Left cardiac atrium (tissue), 4 donors: ENCODE results near the gene ADGRG3. TPM values are rescaled to one million over a fixed set of nuclear protein-coding genes. Genes with fewer than 3 reads are reported as not detected.

ENCODE experiments used
- ATAC-seq, 2 donors: fragments of 200-7000 bp; cut with Tn5 transposase; one replicate each; pipeline ENCODE4 v1.9.1; 2020; ENCODE audit warnings: mild to moderate bottlenecking in 2 of 2, moderate library complexity in 2 of 2
- DNase-seq: peaks from one replicate; pipeline ENCODE4 v3.0.0-alpha.2; 2020
- intact Hi-C, 2 donors: fragments of 100-400 bp; cut with DNase I; formaldehyde crosslinking; loops; one replicate each; pipeline versions ENCODE4 v1.14.1 to v1.15.1; 2022 to 2023
- long read RNA-seq: library from polyadenylated mRNA; unstranded; transcript quantifications from one replicate; pipeline ENCODE4 v2.0.0, GENCODE V29; 2021
- total RNA-seq, 2 donors: library from RNA; stranded (reverse); fragmentation: NEBNext Ultra II Directional; extraction: Animal tissue kit (Norgen Biotek cat#: 25700); gene quantifications; one replicate each; pipeline ENCODE4 v1.2.1, GENCODE V29; 2021
- donor health status: DM: no; HTN: yes; CAD: no.
- donor health status: DM: no; HTN: yes; CAD: no; lungs with severe emphysema.
- donor health status: DM: yes; HTN: yes; CAD: no.
- donor health status: Dilated cardiomyopathy.

ADGRG3 gene, protein sequence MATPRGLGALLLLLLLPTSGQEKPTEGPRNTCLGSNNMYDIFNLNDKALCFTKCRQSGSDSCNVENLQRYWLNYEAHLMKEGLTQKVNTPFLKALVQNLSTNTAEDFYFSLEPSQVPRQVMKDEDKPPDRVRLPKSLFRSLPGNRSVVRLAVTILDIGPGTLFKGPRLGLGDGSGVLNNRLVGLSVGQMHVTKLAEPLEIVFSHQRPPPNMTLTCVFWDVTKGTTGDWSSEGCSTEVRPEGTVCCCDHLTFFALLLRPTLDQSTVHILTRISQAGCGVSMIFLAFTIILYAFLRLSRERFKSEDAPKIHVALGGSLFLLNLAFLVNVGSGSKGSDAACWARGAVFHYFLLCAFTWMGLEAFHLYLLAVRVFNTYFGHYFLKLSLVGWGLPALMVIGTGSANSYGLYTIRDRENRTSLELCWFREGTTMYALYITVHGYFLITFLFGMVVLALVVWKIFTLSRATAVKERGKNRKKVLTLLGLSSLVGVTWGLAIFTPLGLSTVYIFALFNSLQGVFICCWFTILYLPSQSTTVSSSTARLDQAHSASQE
- 1 to 10 TPM in 1 of 2 donors, under 1 TPM in 1; 0.97 to 1.1 TPM for total RNA-seq
- long read RNA-seq = 0 reads

DNA sequence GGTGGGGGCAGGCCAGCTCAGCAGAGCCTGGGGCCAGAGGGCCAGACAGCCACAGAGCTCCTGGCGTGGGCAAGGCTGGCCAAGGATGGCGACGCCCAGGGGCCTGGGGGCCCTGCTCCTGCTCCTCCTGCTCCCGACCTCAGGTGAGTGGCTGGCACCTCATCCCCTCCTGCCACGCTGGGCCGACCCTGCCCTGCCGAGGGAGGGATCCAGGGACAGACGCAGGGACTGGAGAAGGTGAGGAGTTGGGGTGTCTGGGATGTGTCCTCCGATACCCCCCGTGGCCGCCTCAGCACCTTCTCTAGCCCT lies at the start of gene ADGRG3:
ADGRG3 (plus strand) TSS at position 44 of the 309 bp plus-strand sequence; CDS start at position 86, 42 bp downstream.
- DNase-seq = no peak
- ATAC-seq = no peak
- intact Hi-C loops = loop anchor here in 1 of 2 donors (10.0 kb wide), 1 partner anchor 47 kb away; no protein-coding TSS in a partner anchor

DNA sequence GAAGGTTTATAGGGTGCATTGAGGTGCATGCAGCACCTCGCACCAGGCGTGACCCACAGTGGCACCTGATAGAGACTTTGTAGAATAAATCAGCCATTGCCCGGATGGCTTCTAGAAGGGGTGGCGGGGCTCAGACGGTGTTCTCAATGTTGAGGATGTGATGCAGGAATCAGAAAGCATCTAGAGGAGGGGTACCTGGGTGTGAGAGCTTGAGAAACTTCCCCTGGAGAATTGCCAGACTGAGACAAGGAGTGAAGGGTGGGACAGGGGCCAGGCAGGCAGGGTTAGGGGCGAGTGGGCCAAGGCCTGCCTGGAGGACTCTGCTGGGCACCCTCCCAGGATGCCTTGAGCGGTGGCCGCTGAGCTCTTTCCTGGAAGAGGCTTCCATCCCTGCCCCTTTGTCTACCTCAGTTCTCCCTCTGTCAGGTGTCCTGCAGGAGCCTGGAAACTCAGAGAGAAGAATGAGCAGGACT lies 48.9 kb upstream of the ADGRG3 start:
- peak; percentile 13 for DNase-seq

DNA sequence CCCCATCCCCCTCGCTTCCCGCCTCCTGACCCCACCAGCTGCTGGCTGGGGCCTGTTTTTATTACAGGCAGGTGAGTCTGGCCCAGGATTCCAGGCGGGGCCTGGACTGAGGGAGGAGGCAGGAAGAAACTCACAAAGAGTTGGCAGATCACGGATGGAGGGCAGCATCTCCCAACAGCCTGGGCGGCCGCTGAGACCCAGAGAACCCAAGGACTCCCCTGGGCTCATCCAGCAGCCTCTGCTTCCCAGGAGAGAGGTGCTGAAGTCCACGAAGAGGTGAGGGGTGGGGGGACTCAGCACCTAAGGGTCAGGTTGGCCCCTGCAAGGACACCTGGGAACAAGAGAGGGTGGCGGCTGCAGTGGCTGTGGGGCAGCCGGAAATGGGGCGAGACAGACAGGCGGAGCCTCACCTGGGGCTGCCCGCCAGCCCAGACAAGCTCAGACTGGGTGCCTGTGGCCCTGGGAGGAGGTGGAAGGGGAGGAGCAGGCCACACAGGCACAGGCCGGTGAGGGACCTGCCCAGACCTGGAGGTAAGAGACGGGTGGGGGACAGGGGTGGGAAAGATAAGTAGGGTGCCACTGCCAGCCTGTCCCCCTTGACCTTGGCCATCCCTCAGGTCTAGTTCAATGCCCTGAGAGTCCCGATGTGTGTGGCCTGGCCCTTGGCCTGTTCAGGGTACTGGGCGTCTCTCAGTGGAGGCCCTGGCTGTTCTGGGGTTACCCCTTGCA lies 48.3 kb upstream of the ADGRG3 start:
- intact Hi-C loops = no loop called here
- ATAC-seq (no peak), DNase-seq (peak; percentile 9)

More for the DNA sequence above, 48.9 kb upstream of the ADGRG3 start:
- intact Hi-C loops = no loop called here
- no peak for ATAC-seq

DNA sequence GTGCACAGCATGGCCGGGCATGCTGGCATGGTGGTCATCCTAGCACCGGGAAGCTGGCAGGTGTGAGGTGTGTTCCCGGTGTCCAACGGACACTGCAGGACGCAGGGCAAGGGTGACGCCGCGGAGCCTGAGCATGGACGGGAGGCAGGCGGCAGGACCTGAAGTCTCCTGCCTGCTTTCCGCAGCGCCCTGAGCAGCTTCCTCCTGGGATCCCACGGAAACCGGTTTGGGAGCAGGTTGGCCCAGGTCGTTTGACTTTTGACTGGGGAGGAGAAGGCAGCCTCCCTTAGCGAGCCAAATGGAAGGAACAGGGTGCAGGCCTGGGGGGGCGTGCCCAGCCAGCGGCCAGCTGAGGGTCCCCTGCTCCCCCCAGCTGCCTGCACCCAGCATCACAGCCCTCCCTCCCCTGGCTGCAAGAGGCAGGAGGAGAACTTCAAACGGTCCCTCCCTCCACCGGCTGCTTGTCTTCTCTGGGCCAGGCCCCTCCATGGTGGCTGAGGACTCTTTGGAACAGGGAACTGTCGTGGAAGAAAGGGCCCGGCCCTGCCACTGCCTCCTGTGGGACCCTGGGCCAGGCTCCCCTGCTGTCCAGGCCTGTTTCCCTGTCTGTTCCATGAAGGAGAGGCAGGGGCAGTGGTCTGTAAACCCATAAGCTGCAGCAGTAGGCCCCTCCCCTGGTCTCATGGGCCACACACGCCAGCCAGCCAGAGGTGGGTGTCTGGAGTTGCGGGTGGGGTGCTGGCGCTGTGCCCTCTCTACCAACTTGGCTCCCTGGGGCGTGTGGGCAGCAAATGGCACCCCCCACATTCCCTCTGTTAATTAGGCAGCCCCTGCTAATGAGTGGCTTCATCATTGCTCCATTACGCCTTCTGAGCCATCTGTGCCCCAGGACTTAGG lies 47.5 kb upstream of the ADGRG3 start:
- intact Hi-C loops = no loop called here
- DNase-seq = peak; percentile 18
- no peak for ATAC-seq

DNA sequence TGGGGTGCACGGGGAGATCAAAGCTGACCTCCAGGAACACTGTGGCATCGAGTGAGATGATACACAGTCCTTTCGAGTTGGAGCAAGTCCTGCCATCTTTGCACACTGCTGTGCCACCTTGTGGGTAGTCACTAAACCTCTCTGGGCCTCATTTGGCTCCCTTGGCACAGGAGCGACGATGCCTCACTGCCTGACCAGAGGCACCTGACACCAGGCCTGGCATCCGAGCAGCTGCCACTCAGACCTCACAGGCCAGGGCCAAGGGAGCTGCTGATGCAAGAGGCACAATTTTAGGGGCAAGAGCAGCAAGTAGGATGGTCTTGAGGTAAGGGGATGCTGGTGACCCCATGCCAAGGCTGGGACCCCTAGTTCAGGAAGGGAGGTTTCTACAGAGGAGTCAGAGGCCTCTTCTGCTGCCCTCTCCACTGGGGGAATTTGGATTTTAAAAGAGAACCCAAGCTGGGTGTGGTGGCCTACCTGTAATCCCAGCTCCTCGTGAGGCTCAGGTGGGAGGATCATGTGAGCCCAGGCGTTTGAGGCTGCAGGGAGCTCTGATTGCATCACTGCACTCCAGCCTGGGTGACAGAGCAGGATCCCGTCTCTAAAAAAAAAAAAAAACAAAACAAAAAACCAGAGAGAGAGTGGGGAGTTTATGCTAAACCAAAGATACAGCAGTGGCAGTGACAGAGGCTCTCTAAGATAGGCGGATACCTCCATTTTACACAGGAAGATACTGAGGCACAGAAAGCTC lies 46.4 kb upstream of the ADGRG3 start:
- no peak for ATAC-seq
- DNase-seq = peak; percentile 6
- intact Hi-C loops = no loop called here

DNA sequence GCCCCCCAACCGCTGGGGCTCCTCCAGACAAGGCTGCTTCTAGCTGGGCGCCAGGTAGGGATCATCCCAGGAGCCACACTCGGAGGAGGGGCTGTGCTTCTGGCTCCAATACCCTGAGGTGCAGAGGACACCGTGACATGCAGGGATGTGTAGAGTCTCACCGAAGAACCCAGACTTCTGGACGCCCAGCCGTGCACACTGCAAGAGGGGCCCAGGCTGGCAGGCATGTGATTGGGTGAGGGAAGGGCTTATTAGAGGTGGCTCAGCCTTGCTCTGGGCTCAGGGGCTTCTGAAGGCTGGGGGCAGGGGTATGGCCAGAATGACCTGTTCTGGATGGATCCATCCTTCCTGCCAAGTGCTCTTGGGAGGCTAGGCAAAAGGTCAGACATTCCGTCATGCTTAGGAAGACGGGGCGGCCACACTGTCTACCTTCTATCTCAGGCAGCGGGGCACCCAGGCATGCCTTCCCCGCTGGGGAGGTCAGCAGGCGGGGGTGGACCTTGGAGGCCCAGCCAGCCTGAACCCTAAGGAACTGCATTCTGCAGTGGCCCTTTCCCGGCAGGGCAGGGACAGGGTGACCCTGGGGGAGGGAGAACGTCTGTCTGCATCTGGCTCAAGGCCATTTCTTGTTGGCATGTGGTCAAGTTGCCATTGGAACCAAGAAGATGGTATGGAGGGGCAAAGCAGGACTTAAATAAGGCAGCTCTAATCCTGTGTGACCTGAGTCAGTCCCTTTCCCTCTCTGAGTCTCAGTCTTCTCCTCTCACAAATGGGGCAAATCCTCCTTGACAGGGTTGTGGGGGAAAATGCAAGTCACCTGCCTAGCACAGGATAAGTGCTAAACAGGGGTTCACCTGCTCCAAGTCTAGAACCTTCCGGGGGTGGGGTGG lies 45.5 kb upstream of the ADGRG3 start:
- peak; percentile 22 for DNase-seq
- ATAC-seq = no peak

DNA sequence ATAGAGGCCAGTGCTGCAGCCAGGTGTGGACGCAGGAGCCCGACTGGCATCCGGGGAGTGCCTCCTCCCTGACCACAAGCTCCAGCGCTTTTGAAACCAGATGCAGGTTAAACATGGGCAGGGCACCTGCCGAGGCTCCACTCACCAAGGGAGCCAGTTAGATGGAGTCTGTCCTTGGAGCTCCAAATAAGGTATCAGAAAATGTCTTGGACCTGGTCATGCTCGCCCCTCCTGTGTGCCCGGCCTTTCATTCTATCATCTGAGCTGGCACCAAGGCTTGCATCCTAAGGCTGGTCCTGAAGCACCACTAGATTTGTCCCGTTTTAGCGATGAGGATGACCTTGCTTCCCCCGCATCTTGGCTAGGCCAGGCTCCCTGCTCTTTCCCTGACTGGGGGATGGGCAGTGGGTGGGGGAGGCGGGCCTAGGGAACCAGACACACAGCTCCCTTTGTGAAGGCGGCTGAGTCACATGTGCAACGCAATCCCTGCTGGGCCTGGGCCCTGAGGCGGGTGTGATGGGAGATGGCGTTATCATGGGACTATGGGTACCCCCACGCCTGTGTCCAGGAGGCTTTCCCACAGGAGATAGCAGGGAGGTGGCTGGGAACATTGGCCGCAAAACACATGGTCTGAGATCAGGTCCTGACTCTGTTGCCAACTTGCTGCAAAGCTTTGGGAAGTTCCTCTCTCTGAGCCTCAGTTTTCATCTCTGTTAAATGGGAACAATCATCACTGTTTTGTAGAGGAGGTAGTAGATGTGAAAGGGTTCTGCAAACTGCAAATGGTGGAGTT lies 44.7 kb upstream of the ADGRG3 start:
- intact Hi-C loops = no loop called here
- ATAC-seq (peak in 1 of 2 donors; percentile 28), DNase-seq (peak; percentile 66)

More for the DNA sequence above, 45.5 kb upstream of the ADGRG3 start:
- intact Hi-C loops = no loop called here

DNA sequence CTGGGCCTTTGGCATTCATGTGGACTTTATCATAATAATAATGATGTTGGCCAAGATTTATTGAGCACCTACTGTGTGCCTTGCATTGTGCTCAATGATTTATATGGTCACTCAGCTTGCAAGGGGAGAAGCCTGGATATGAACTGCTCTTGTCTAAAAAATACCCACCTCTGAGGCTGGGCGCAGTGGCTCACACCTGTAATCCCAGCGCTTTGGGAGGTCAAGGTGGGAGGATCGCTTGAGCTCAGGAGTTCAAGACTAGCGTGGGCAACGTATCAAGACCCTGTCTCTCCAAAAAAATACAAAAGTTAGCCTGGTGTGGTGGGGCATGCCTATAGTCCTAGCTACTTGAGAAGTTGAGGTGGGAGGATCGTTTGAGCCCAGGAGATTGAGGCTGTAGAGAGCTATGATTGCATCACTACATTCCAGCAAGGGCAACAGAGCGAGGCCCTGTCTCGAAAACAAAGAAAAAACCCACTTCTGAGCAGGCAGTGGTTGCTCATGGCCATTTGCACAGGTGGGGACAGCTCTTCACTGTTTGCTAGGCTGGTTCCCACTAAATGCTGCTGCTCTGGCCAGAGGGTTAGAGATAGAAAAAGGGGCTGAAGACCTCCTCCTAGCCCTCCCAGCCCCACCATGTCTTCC lies 43.9 kb upstream of the ADGRG3 start:
- intact Hi-C loops = no loop called here
- ATAC-seq (no peak), DNase-seq (no peak)

DNA sequence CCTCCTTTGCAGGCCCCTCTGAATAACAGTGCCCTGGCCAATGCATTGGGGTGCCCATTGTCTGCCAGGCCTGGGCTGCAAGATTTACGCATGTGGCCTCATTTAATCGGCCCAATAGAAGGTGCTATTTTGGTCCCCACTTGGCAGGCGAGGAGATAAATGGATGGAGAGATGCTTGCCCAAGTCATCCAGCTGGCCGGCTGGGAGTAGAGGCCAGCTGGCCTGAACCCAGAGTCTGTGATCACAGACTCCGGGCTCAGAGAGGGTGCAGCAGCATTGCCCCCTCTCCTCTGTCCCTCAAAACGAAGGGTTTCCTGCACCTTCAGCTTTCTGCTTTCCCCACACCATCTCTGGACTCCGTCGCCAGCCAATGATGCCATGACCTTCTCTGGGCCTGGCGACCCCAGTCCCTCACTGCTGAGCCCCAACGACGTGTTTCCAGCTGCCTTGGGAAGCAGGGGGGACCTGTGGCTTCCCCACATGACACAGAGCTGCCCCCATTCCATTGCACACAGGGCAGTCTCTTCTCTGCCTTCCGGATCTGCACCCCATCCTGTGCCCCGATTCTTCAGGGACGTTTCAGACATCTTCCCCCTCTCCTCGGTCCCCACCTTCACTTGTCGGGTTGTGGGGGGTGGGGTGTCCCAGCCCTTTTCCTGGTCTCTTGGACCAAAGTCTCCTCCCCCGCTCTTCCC lies 43.2 kb upstream of the ADGRG3 start:
- intact Hi-C loops = no loop called here
- peak in 1 of 2 donors; percentile 36 for ATAC-seq
- no peak for DNase-seq

DNA sequence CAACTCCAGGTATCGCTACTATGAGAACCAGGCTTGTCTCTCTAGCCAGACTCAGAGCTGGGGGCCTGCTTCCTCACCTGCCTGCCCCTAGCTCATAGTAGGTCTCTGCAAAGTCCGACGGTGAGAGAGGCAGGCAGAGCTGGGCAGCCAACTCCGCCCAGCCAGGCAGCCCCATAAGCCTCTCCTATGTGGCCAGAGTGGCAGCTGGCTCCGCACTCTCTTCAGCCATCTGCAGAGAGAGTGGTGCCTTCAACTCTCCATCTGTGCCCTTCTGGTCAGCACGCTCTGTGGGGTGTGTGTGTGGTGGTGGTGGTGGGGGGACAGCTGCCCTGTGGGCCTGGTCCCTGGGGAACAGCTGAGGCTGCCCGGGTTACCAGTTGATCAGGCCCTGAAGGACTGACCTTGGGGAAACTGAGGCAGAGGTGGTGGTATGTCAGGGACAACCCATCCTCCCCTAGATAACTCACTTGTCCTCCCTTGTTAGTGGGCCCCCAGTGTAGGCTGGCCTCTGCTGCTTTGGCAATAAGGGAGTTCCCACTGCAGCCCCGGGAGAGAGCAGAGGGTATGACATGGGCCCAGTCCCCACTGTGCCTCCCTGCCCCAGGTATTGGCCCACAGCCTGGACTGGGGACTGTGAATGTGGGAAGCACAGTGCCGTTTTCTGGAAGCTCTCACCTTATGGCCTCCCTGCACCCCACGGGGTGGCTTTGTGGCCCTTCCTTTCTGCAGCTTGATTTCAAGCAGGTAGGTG lies 41.5 kb upstream of the ADGRG3 start:
- DNase-seq (no peak), ATAC-seq (no peak)
- intact Hi-C loops = no loop called here

DNA sequence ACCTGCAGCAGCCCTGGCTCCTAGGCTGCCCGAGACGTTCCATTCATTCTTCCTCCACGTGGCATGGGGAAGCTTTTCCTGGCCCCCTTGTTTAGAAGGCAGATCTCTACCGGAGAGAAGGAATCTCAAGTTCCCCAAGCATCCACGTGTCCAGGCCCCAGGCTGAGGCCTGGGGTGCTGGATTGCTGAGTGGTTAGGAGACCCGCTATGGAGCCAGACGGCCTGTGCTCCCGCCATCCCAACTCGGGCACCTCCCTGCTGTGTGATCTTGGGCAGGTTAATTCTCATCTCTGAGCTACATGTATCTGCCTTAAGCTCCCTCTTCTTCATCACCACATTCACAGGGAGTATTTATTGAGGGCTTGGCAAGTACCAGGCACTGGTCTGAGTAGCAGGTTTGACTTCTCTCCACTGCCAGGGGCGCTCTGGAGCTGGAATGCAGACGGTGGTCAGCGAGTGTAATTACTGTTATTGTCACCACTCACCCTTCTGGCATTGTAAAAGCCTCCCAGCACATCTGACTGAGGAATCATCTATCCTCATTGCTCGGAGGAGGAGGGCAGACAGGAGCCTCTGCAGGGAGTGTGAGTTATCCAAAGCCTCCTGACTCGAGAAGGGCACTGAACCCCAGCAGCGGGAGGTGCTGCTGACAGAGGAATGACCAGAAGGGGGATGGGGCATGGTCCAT lies 40.8 kb upstream of the ADGRG3 start:
- intact Hi-C loops = no loop called here
- DNase-seq (no peak), ATAC-seq (peak; percentile 10 to 31)

DNA sequence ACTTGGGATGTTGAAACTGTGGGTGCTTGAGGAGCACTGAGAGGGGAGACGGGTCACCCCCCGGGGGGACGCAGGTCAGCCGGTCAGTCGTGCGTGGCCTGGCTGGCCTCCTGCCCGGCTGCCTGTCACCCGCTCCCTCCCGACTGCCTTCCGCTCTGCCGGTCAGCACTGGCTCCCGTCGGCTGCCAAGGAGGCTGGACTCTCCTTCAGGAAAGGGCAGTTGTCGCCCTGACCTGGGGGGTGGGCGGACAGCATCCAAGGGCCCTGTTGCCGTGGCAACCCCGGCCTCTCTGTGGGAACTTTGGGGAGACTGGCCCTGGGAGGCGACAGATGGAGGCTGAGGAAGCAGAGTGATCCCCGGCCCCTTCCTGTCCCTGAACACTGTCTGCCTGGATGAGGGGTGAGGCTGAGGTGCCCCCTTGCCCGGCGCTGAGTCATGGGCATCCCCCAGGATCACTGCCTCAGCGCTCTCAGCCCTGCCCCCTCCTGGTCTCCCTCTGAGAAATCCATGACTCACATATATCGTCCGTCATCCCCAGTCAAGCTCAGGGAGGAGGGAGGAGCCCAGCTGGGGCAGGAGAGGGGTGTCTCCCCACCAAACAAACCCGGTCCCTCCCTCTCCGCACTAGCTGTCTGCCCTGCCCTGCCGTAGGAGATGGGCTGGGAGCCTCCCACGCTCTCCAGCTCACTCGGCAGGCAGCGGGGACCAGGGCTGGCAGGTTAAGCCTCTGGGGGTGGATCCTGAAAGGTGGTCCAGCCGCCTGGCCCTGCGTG lies 39.9 kb upstream of the ADGRG3 start, which contains the start of gene ADGRG1:
ADGRG1 (plus strand) TSS at position 623 of the 774 bp plus-strand sequence. CDS start 21,658 bp downstream, outside the sequence.
- DNase-seq = peak; percentile 90
- intact Hi-C loops = no loop called here
- peak; percentile 73 to 92 for ATAC-seq

DNA sequence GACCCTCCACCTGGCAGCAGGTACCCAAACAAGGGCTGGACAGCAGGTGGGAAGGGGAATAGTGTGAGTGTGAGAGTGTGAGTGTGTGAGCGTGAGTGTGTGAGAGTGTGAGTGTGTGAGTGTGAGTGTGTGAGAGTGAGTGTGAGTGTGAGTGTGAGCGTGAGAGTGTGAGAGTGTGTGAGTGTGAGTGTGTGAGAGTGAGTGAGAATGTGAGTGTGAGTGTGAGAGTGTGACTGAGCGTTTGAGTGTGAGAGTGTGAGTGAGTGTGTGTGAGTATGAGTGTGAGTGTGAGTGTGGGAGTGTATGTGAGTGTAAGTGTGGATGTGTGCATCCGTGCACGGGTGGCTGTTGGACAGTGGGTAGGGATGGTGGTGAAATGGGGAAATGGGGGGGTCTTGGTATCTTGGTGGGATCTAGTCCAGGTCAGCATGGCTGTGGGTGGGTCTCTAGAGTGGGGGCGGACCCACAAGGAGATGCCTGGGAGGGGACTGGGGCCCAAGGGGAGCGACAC lies 39.3 kb upstream of the ADGRG3 start:
- intact Hi-C loops = no loop called here
- DNase-seq (no peak), ATAC-seq (no peak)
